AG09309 (cell line): ENCODE measurements around the gene LRCH3.

ENCODE experiments used
- DNase-seq: peaks from one replicate; pipeline ENCODE4 v3.0.0-alpha.2; 2010; ENCODE audit warnings: low read depth
- H3K4me3 ChIP-seq: 2 replicates; pipeline ENCODE4 v1.5.1; 2011; ENCODE audit warnings: mild to moderate bottlenecking, low read depth, low read length, moderate library complexity; ENCODE audit not compliant: control insufficient read depth
- CTCF ChIP-seq: IDR thresholded peaks from 2 replicates; pipeline ENCODE4 v1.5.1; 2011; ENCODE audit warnings: mild to moderate bottlenecking, low read depth, low read length, inconsistent platforms; ENCODE audit not compliant: insufficient read depth, control insufficient read depth; ENCODE audit errors: missing control alignments

LRCH3 gene

GRCh38 chr3:197858133-197858532 lies 67.1 kb downstream of the LRCH3 start:
- DNase-seq: no peak
- no peak overlapping the region for H3K4me3 ChIP-seq
- no peak for TF ChIP-seq CTCF

DNA sequence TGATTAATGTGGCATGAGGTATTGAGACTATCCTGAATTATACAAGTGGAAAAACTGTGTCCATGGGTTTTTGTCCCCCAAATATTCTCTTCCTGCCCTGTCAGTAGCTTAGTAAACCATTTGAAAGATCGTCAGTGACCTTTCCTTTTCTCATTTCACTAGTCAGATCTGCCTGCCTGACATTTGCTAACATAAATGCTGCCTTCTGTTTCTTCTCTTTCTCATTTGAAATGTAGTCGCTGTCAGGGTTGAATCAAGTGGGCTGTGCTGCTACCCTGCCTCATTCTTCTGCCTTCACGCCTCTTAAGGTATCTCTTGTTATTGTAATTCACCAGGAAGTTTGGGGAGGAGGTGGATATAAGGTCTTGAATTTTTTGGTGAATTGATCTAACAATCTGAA lies 67.5 kb downstream of the LRCH3 start:
- no peak overlapping the region for H3K4me3 ChIP-seq
- TF ChIP-seq CTCF: no peak
- DNase-seq: no peak

DNA sequence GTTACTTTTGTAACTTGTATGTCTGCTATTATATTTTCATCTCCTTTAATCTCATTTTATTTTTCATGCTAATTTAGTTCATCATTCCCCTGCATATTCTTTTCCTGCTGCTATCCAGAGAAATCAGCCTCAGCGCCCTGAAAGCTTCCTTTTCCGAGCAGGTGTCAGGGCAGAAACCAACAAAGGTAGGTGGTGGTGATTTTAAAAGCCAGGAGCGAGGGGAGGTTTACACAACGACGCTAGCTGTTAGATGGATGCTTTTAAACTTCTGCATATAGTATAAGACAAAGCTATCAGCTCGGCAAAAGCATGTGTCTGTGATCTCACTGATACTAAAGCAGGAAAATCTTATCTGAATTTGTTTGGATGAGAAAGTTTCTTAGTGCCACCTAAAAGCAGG lies 75.0 kb downstream of the LRCH3 start:
- H3K4me3 ChIP-seq: no peak overlapping the region
- no peak for DNase-seq
- no peak for TF ChIP-seq CTCF

DNA sequence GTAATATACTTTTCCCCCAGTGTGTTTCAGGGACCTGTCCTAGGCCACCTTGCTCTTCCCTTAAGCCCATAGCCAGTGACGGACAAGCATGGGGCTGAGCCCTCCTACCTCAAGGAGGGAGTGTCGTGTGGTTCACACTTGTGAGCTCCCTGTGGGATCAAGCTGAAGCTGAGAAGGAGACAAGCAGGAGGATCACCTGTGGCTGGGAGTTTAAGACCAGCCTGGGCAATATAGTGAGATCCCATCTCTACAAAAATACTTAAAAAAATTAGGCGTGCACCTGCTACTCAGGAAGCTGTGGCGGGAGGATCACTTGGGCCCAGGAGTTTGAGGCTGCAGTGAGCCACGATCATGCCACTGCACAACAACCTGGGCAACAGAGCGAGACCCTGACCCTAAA lies 82.3 kb downstream of the LRCH3 start:
- DNase-seq: no peak
- H3K4me3 ChIP-seq: no peak overlapping the region
- no peak for TF ChIP-seq CTCF

DNA sequence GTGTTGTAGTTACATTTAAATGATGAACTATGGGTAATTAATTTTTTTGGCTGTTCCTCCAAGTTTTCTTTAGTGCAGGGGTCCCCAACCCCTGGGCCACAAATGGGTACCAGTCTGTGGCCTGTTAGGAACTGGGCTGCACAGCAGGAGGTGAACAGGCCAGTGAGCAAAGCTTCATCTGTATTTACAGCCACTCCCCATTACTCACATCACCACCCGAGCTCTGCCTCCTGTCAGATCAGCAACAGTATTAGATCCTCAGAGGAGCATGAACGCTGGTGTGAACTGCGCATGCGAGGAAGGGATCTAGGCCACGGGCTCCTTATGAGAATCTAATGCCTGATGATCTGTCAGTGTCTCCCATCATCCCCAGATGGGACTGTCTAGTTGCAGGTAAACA lies 83.0 kb downstream of the LRCH3 start:
- no peak overlapping the region for H3K4me3 ChIP-seq
- TF ChIP-seq CTCF: no peak
- no peak for DNase-seq

GRCh38 chr3:197874653-197875052 lies 83.6 kb downstream of the LRCH3 start:
- H3K4me3 ChIP-seq: no peak overlapping the region
- DNase-seq: no peak
- TF ChIP-seq CTCF: no peak

- H3K4me3 ChIP-seq: no peak overlapping the region
- no peak for TF ChIP-seq CTCF
- no peak for DNase-seq
Observed at GRCh38 chr3:197877902-197878301, 86.8 kb downstream of the LRCH3 start.
